NCI-H146 (cell line): Measurements from ENCODE around the gene FLNC.

Experiments
- DNase-seq: peaks from one replicate; lab custom pipeline; 2025; lab: John Stamatoyannopoulos, UW

Gene FLNC

DNA sequence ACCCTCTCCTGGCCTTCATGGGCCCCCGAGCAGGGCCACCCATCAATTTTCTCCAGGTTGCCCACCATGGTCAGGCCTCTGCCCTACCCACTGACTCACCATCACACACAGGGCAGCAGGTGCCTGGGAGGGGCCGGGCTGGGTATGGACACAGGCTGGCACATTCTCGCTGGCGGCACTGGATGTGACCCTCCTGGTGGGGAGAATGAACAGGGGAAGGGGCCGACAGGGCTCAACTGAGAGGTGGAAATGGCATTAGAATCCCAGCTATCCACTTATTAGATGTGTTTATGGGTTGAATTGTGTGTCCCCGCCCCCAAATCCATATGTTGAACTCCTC lies 63.9 kb downstream of the FLNC start:
- no peak for DNase-seq

DNA sequence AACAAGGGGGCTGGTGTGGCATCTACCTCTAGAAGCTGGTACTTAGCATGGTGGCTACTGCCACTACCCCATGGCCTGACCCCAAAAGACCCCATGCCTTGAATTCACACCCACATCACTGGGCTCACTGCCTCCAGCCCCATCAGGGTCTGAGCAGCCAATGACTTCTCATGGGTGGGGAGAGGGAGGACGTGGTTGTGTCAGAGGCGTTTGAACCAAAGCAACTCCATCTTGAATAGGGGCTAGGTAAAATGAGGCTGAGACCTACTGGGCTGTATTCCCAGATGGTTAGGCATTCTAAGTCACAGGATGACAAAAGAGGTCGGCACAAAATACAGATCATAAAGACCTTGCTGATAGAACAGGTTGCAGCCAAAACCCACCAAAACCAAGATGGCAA lies 65.1 kb downstream of the FLNC start:
- no peak for DNase-seq

DNA sequence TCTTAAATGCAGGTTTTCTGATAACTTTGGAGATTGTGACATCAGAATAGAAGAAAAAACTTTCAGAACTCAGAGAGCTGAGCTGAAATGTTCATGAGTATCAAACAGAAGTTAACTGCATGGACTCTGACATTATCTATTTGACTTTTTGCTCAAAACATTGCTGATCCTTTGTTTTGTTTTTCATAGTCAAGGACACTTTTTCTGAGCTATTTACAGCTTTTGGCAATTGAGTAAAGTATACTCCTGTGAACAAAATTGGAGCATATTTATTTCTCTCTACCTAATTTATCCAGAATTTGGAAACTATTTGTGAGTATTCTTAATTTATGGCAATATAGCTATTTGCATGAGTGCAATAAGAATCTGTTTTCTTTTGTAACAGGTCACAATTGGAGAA lies 69.2 kb downstream of the FLNC start:
- DNase-seq = no peak

DNA sequence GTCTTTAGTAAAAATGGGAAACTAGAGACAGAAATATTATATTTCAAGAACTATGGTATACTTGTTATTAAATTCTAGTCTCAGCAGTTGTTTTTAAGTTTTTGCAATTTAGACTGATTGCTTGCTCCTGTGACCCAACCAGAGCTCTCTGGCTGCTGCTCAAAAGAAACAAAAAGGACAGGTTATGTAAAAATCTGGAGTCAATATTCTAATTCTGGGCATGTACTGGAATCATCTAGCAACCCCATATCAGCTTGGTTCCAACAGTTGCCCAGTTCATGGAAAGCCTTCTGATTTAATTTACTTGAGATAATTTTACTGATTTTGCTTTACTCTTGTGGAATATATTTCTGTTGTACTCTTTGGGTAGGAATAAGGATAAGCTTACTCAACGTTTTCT lies 70.0 kb downstream of the FLNC start:
- no peak for DNase-seq

DNA sequence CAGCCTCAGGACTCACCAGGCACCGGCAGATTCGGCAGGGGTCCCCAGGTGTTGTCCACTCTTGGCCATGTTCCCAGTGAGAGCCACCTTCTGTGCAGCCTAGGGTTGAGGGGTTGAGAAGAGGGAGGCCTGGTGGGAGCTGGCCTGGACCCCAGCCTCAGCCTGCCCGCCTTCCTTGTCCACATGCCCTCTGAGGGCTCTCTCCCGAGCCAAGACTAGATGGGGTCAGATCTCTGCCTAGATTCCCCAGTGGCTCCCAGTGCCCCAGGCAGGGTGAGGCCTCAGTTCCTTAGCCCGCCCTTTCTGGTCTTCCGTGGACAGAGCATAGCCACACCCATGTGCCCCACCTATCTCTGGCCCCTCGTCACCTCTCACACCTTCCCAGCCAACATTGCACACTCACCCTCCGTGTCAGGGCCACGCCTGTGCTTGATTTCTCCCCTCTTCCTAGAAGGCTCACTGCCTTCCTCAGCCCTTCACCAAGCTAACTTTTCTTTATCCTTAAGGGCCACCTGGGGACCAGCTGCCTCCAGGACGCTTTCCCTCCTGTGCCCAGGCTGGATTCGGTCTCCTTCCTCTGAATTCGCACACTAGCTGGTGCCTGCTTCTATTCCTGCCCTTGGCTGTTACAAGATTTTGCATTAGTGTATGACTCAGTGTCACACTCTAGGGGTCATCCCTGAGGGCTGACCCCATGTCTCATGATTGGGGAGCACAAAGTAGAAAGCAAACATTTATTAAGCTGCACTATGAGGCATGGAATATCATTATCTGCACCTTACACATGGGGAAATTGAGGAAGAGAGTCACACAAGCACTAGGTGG lies 72.8 kb downstream of the FLNC start:
- no peak for DNase-seq

DNA sequence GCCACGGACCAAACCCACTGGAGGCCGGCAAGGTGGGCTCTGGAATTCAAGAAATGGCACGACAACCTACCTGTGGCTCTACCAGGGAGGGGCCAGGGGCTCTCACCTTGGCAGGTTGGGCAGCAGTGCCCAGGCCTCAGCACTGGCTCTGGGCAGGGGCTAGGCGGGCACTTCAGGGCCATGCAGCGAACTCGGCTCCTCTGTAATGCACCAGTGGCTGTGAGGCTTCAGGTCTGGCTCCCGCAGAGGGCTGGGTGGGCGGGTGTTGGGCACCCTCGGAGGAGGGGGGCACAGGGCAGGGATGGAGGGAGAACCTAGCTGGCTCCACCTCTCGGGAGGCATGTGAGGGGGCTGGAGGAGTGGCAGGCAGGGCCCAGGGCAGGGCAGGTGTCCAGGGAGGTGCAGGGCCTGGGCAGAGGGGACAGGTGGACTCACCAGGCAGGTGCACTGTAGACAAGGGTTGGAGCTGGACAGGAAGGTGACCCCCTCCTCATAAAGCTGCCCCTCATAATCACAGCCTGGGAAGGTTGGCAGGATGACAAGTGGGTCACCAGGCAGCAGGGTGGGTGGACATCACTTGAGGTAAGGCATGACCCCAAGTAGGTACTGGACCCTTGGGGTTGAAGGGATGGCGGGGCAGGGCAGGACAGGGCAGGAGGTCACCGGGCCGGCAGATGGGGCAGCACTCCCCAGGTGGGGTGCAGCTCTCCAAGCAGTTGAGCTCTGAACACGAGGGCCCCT lies 73.6 kb downstream of the FLNC start:
- no peak for DNase-seq

DNA sequence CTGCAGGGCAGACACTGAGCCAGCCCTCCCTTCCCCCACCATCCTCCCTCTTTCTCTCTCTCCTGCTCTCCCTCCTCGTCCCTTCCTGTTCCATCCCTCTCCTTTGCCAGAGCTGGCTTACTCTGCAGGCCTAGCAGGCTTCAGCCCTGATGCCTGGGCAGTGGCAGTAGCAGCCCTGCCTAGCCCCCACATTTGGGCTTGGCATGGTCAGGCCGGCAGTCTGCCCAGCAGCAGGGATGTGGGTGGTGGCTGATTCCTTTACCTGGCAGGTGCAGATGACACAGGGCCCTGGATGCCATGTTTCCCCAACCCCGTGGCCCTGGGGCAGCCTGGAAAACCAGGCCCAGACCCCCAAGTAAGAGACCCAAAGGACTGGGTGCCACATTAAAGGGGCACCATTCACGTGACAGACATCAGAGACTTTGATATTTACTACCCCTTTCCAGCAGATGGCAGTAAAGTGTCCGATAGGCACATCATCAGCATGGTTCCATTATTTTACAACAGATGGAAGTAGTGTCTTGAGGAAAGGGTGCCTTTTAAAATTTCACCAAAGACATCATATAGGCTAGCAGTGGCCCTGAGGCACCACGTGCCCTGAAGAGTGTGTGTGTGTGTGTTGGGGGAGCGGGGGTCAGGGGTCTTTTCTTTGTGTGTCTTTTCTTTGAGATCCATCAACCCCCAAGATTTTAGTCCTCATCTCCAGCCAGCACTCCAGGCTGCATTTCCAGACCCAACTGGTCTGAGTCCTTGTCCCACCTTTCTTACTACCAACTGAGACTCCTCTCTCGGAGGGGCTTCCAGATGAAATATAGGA lies 74.4 kb downstream of the FLNC start:
- peak; percentile 57 for DNase-seq

DNA sequence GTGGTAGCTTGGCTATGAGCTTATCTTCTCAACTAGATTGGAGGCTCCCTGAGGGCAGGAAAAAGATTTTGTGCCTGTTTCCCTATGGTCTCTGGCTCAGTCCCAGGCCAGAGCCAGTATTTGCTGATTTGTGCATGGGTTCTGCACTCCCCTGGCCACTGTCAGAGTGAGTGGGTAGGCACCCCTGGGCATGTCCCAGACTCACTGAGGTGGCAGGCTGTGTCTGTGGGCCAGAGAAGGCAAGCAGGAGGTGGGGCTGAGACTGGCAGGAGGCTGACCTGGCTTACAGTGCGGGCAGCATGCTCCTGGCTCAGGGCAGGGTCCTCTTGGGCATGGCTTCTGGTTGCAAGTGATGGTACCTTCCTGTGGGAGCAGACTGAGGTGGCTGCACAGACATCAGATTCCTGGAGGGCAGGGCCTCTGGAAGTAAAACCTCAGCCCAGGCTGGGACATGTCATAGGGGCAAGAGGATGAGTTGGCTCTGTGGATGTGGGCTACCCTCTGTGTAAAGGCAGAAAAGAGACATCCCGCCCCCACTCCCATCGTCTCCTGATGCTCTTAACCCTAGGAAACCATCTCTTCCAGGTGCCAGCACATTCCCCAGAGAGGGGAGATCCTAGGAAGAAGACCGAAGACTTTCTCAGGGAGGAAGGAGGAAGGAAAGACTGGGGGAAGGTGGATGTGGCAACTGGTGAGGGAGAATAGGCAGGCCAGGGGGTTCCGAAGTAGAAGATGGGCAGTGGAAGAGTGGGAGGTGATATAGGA lies 76.0 kb downstream of the FLNC start:
- DNase-seq = no peak

DNA sequence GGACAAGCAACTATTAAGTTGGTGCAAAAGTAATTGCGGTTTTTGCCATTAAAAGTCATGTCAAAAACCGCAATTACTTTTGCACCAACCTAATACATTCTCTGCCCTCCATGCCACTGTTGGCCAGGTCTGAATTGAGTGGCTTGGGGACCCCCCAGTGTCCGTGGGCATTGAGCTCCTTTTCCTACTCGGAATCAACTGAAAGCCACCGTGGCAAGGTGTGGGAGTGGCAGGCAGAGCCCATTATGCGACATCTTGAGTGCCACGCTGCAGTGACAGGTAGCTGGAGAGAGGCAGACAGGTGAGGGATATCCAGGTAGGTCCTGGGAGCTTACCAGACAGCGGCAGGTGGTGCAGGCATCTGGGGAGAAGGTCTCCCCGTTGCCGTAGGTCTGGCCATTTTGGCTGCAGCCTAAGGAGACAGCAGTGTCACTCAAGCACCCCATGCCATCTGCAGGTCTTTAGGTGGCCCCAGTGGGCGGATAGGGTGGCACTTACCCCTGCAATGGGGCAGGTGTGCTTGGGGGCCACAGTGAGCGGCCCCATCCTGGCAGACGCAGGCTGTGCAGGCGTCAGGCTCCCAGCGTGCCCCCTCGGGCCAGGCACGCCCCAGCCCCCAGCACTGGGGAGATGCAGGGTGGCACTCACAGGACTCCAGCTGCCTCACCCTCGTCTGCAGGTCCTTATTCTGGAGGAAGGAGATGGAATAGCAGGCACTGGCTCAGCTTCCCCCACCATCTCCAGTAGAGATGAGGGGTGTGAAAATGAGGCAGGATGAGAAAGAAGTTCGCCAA lies 76.8 kb downstream of the FLNC start:
- no peak for DNase-seq
